SH-SY5Y (cell line): ENCODE measurements around the gene CCDC93.

Experiments
- GATA2 ChIP-seq: IDR thresholded peaks from 2 replicates; pipeline ENCODE4 v1.6.1; 2011; ENCODE audit warnings: mild to moderate bottlenecking, low read depth, low read length
- GATA3 ChIP-seq: IDR thresholded peaks from 2 replicates; pipeline ENCODE4 v1.6.1; 2011; ENCODE audit warnings: low read depth, mild to moderate bottlenecking, low read length, moderate library complexity

DNA sequence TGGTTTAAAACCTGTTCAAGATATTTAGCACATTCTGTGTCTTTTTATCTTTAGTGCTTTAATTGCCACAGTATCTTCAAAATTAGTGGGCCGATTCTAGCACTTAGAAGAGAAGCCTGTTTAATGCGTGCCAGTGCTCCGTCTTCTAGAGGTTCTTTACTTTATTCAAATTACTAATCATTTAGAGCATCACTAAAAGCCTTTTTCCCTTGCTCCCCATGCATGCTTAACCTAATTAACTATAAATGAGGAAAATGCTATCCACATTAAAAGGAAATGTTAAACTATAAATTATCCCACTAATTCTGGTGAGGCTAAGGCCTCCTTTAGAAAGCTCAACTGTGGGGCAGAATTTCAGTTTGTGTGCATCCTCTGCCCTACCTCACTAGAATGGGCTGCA is 42.9 kb upstream of the CCDC93 start:
- no peak for TF ChIP-seq GATA3
- no peak for TF ChIP-seq GATA2
